NCI-H1105 treated with DMSO at 0.1 percent for 48 hours (cell line): ENCODE data around the gene MS4A4A.
A peak's percentile ranks its signal among the peaks of the same experiment; 100 is the strongest.
"Not testable (repeated sequence)": the region's sequence is repeated elsewhere in the genome, so short reads cannot be mapped to it uniquely, and the experiment has no call there.

Experiments
- DNase-seq: peaks from one replicate; lab custom pipeline; 2025; lab: John Stamatoyannopoulos, UW

The MS4A4A gene

DNA sequence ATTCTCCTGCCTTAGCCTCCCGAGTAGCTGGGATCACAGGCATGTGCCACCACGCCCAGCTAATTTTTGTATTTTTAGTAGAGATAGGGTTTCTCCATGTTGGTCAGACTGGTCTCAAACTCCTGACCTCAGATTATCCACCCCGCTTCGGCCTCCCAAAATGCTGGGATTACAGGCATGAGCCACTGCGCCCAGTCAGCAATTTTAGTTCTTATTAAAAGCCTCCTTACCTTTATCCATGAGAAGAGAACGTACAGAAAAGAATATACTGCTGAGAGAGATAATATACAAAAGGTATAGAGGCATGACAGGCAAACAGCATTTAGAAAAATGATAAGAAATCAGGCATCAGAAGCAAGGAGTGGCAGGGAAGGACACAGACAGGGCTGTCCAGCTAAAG is 21.4 kb downstream of the MS4A4A start:
- not testable (repeated sequence) for DNase-seq

DNA sequence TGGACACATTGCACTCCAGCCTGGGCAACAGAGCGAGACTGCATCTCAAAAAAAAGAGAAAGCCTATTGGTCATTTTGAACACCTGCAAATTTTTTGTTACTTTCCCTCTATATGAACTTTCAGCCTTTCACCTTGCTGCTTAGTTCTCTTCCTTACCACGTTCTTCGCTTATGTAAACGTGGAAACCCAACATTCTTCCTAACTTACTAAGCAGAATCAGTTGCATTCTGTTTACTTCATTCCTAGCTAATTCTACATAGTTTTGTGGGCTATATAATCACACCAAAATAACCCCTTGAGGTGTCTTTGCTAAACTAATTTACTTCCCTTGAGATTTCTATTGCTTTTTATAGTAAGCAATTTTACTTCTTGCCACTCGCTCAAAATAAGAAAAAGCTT is 23.2 kb downstream of the MS4A4A start:
- DNase-seq: no peak

DNA sequence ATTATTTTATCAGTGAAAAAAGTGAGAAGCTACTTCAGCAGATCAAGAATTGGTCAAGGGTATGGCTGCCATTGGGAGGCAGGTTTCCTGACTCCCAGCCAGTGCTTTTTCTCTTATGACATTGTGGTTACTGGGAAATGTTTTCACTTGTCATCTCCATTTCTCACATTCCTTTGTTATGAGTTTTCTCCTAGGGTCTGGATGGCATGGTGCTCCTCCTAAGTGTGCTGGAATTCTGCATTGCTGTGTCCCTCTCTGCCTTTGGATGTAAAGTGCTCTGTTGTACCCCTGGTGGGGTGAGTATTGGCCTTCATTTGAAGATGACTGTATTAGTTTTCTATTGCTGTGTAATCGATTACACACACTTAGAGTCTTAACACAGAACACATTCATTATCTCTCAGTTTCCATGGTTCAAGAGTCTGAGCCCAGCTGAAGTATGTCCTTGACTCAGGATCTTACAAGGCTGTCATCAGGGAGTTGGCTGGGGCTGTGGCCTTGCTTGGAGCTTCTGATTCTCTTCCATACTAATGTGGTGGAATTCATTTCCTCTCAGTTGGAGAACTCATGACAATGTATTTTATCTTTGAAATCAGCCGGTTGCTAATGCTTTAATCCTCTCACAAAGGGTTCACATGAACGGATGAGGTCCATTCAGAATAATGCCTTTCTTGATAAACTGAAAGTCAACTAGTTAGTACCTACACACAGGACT is 25.6 kb downstream of the MS4A4A start:
- no peak for DNase-seq

DNA sequence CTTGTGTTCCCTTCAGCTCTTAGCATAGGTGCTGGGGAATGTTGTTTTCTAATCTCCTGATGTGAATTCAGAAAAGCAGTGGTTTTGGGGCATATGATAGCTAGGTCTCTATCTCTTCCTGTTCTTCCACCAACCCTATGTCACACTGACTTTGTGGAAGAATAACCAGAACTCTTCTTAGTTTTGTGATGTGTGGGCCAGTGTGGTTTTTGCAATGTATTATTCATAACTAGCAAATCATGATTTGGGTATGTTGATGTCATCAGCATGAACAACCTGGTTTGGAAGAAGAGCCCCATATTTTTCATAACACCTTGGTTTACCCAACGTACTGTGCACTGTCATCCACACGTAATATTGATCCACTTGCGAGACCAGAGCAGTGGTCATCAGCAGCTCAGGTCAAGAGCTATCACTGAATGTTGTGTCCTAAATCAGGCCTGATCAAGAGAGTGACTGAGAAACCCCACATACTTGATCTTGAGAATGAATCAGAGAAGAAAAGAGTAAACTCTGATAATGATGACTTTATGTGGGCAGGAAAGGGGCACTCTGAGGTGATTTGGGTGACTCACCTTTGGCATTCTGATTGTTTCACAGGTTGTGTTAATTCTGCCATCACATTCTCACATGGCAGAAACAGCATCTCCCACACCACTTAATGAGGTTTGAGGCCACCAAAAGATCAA is 27.2 kb downstream of the MS4A4A start:
- DNase-seq: no peak

DNA sequence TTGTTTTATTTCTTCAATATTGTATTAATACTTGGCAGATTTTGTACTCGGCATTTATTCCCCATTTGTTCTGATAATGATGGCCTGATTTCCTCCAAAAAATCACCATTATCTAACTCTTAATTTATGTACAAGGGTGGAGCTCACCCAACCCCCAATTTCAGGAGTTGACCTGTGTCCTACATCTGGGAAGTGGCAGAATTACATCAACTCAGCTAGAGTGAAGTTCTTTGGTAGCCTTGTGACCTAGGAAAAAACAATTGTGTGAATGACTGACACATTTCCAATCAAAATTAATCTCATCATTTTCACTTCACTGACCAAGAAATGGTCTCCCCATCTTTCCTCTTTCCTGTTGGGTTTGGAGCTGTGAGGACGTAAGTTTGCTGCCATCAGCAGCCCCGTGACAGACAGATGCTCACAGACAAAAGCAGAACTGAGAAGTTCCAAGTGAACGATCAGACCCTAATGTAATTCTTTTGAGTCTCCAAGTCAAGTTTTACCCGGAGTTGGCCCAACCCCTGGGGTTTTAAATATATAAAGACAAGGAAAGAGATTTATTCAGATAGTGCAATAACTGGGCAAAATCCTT is 30.0 kb downstream of the MS4A4A start:
- no peak for DNase-seq

DNA sequence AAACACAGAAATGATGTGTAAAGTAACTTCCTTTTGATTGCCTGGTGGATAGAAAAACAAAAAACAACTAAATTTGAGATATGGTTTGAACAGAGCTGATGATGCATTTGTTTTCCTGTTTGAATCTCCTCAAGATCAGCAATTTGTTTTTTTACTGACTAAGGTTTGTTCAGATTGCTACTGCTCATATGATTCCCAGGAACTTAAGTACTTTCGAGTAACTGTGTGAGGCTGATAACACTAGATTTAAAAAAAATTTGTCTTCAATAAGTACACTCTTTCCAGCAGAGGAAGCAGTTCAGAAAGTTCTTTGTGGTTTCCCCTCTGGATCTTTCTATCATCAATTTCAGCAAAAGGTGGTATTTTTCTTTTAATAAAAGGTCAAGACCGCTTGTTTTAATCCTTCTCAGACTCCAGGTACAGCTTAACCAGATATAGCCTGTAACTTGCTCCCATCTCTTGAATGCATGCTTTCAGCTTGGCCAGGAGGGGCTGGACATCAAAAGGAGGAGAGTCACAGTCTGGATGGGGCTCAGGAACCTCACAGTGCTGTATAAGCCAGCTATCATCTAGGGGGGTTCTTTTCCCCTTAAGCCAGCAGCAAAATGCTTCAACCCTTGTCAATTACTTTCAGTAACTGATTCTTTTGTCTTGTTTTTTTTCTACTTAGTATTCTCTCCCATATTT is 34.3 kb downstream of the MS4A4A start:
- no peak for DNase-seq

DNA sequence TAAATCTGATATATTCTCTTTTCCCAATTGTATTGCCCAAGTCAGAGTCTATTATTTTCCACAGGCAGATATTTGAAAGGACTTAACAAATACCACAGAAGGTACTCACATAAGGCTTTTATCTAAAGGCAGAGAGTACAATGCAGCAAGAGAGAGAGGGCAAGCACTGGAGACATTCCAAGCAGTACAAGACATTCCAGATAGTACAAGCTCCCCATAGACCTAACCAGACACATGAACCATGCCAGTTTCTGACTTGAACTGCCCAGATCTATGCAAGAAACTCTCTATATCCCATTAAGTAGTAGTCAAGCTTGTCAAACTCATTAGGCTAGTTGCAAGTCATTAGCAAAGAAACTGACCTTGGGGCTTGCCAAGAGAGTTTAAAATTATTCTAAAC is 35.4 kb downstream of the MS4A4A start:
- DNase-seq: no peak

DNA sequence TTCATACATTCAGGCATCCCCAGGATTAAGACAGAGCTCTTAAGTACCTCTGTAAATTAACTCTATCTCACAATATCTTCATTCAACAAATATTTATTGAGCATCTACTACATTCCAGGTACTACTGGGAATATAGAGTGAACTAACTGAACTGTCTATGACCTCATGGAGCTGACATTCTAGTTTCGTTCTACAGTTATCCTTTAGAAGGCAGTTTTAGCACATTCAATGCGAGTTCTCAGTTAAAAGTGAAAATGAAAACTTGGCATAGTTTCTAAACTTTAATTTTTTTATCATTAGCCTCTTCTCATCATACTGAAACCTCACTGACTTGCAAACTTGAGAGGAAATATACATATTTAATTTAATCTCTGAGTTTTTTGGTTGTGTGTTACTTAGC is 35.9 kb downstream of the MS4A4A start:
- no peak for DNase-seq

DNA sequence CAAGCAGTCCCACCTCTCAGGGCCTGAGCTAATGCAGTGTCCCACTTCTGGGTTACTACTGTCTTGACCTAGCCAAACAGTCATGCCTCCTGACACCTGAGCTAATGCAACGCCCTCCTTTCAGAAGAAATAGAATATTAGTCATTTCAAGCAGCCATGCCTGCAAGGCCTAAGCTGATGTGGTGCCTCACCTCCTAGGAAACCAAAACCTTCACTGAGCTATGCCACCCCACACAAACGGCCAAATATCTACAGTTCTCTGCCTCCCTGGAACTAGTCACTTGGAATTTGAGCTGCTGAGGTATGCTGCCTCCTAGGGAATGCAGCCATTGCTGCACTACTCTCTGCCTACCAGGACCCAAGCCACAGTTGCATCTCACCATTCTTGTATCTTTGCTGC is 38.3 kb downstream of the MS4A4A start:
- no peak for DNase-seq

DNA sequence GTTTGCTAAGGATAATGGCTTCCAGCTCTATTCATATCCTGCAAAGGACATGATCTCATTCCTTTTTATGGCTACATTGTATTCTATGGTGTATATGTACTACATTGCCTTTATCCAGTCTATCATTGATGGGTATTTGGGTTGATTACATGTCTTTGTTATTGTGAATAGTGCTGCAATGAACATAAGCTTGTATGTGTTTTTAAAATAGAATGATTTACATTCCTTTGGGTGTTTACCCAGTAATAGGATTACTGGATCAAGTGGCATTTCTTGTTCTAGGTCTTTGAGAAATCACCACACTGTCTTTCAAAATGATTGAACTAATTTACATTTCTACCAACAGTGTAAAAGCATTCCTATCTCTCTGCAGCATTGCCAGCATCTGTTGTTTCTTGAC is 40.6 kb downstream of the MS4A4A start:
- no peak for DNase-seq

DNA sequence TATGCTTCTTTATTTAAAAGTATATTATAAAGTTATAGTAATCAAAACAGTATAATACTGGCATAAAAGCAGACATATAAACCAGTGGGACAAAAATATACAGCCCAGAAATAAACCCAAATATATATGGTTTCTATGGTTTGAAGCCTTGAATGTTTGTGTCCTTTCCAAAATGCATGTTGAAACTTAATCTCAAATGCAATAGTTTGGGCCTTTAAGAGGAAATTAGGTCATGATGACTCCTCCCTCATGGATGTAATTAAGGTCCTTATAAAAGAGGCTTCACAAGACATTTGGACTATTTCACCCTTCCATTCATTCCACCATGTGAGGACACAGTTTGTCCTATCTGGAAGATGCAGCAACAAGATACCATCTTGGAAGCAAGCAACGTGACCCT is 46.5 kb downstream of the MS4A4A start, which contains the start of gene MS4A6E:
Gene MS4A6E (plus strand): TSS at position 301 of the 400 bp plus-strand sequence. CDS start 7,641 bp downstream, outside the sequence.
- DNase-seq: no peak

DNA sequence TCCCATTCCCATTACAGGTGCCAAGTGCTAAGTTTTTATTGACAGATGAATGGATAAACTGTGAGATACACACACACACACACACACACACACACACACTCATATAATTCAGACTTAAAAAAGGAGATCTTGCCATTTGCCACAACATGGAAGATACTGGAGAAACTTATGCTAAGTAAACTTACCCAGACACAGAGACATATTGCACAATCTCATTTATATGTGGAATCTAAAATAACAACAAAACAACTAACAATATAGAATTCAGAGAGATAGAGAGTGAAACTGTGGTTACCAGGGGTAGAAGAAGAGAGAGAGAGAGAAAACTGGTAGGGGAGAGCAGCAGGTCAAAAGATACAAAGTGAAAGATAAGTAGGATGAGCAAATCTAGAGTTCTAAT is 48.0 kb downstream of the MS4A4A start:
- no peak for DNase-seq

DNA sequence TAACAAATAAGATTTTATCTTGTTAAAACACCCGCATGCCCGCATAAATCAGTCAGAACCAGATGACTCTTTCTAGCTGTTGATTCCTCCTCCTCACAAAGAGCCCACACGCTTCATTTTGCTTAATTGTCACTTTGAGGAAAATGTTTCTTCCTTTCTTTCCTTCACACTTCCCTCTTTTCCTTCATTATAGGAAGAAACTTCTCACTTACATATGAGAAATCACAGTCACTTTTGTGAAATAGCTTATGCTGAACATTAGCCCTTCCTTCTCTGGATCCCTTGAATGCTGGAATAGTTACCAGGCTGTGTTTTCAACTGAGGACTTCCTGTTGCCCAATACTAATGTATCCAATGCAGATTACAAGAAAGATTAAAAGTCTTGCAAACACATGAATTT is 52.4 kb downstream of the MS4A4A start:
- DNase-seq: no peak

DNA sequence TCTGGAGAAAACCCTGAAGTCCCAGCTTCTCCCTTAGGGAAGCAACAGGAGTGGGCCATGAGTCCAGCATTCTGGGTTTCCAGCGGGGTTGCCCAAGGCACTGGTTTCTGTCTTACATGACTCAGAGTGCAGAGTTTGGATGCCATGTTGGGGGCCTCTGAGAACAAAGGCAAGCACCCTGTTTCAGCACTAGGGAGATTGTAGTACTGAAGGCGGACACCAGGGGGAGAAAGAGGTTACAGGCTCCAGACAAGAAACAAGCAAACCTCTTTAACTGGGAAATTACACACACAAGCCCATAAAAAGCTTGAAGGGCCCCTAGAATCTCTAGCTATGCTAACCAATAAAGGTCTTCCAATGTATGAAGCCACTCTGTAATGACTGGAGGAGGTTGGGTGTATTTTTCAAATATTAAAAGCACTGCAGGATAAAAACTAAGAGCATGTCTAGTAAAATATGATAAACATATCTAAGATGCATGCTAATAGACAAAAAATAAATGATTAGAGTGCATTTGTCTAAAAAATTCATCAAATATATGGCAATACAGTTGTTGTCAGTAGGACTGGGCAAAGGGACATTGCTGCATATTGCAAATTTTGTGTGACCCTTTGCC is 53.6 kb downstream of the MS4A4A start:
- peak; percentile 55 for DNase-seq

DNA sequence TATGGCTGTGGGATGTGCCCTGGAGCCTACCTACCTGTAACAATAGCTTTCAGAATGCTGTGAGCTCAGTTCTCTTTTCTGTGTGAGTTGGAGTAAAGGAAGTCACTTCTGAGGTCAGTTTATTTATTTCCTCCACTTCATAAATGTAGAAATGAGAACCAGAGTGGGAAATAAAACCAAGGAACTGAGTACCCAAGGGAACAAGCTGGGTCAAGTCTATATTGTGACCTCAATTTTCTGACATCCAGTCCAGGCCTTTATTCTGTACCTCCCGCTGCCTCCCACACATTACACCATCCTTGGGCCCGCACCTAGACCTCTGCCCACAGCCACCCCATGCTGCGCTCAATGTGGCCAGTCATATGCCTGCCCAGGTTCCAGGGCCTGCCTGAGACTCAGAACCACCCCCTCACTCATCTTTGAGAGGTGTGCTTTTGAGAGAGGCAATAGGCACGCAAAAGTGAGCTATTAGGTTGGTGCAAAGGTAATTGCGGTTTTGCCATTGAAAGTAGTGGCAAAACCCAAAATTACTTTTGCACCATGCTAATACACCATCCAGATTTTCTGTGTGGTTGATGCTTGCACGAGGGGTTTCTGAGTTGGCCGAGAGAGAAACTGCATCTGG is 56.4 kb downstream of the MS4A4A start:
- no peak for DNase-seq

DNA sequence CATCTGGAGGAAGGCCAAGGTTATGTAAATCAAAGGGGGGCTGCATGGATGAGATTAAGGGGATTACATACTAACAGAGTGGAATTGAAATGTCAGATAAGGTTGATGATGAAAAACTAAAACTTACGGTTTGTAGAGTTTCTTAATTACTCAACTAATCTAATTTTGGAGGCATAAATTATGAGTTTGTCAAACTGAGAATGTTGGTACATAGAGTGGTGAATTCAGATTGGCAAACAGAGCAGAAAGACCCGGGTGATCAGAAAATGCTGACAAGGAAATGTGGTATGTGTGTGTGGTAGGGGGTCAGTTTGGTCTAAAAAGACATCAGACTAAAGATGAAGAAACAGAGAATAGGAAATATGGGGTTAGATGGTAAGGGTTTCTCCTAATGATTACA is 57.6 kb downstream of the MS4A4A start:
- no peak for DNase-seq

DNA sequence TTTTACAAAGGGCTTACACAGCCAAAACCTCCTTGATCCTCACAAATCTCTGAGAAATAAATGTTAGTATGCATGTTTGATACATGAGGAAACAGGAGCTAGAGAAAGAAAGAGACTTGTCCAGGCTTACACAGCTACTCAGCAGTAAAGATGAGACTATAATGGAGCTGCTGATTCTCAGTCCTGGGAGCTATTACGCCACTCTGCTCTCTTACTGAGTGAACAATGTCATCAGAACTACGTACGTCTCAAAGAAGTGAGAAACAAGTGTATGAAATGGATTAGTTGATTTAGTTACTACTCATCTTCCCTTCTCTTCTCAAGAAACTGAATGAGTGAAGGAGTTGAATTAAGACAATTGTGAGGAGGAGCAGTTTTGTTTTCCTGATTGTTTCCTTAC is 58.9 kb downstream of the MS4A4A start:
- no peak for DNase-seq

DNA sequence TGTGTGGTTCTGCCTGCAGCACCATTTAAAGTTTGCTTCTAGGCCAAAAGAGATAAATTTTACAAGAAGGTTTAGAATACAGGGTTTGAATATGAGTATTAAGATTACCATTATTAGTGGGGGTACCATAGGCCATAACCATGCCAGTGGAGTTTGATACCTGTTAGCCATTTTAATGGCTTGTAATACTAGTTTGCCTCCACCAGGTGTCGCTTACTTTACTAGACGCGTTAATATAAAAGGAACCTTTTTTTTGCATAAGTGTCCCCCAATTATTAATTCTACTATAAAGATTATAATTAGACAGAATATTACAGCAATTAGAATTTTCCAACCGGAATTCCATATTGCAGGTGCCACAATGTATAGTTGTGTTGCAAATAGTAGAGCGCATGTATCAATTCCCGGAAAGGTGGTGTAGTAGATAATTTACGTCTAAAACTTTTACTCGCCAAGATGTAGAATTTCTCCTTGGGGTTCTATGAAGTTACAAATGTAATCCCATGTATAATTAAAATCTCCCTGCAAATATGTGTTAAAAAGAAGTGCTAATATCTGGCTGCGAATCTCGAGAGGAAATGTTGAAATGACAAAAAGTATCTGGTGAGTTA is 62.7 kb downstream of the MS4A4A start:
- no peak for DNase-seq

DNA sequence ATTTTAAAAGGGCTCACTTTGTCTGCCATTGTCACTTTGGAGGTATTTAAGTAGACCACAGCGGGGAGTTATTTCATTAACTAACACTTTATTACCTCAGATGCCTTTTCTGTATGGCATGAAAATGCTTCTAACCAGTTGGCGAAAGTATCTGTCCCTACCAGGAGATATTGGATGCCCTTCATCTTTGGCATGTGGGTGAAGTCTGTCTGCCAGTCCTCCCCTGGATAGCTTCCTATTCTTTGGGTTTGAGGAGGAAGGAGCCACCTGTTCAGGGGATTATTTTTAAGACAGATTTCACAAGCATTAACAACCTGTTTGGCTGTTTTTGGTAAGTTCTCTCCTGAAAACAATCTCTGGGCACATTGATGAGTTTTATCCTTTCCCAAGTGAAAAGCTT is 63.7 kb downstream of the MS4A4A start:
- no peak for DNase-seq

DNA sequence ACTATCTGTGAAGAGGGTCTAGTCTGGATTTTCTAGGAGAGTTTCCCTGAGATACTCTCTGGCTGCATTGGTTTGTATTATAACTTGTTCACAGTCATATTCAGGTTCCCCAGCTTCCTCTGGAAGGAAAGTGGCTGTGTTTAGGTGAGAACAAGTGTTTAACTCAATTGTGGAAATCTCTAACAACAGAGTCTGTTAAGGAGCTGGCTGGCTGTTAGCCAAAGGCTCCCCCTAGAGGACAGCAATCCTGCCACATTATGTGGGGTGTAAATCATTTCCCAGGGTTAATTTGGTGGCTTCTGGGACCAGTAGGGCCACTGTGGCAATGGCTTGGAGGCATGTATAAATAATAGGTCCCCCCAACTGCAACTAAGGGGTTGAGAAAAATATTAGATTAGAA is 65.0 kb downstream of the MS4A4A start:
- peak; percentile 23 for DNase-seq

DNA sequence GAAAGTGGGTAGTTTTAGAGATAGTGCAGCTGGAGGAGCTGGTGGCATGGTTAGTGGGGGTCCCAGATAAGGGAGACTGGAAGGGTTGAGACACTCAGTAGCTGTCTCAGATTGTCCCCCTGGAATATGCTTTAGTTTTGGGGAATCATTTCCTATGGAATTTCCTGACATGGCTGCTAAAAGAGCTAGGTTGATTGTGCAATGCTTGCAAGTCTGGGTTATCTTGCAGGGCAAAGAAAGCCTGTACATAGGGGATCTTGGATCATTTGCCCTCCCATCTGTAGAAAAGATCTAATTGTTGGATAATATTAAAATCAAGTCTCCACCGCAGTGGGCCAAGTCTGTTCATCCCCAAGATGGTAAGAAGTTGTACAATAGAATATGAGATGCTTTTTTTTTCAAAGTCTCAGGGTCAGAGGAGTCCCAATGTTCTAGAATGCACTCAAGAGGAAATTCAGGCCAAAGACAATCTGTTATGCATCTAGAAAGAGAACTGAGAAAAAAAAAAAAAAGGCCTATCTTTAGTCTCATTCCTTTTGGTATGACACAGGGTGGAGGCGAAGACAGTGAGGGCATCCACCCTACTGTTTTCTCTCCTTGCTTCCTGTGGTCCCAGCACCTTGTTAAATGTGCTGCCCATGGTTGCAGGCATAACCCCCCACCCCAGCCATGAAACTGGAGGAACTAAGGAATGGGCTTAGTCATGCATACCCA is 66.8 kb downstream of the MS4A4A start:
- DNase-seq: no peak
